H9 (cell line): ENCODE measurements around the gene LIN28B. TPM values are rescaled to one million over a fixed set of nuclear protein-coding genes. Genes with fewer than 3 reads are reported as not detected.

Source experiments
- DNase-seq: peaks from one replicate; pipeline ENCODE4 v3.0.0-alpha.2; 2017
- H2AFZ ChIP-seq: one replicate; pipeline ENCODE4 v1.6.1; 2013; ENCODE audit warnings: mild to moderate bottlenecking, low read length, control low read depth, moderate library complexity
- H2AK5ac ChIP-seq: 2 replicates; pipeline ENCODE4 v1.6.1; 2013; ENCODE audit warnings: low read length, control low read depth, mixed read lengths; ENCODE audit not compliant: insufficient read length
- H2BK120ac ChIP-seq: one replicate; pipeline ENCODE4 v1.6.1; 2013; ENCODE audit warnings: low read depth, mild to moderate bottlenecking, low read length, control low read depth, inconsistent platforms; ENCODE audit not compliant: poor library complexity, severe bottlenecking
- H2BK12ac ChIP-seq: 2 replicates; pipeline ENCODE4 v1.6.1; 2013; ENCODE audit warnings: low read length, control low read depth, mixed read lengths, low read depth; ENCODE audit not compliant: insufficient read length
- H2BK15ac ChIP-seq: 2 replicates; pipeline ENCODE4 v1.6.1; 2013; ENCODE audit warnings: low read depth, low read length, control low read depth
- H2BK20ac ChIP-seq: one replicate; pipeline ENCODE4 v1.6.1; 2013; ENCODE audit warnings: low read depth, mild to moderate bottlenecking, low read length, control low read depth, inconsistent platforms; ENCODE audit not compliant: poor library complexity, severe bottlenecking
- H2BK5ac ChIP-seq: 2 replicates; pipeline ENCODE4 v1.6.1; 2013; ENCODE audit warnings: low read length, control low read depth, mixed read lengths; ENCODE audit not compliant: insufficient read length
- H3K14ac ChIP-seq: 2 replicates; pipeline ENCODE4 v1.6.1; 2013; ENCODE audit warnings: low read length, control low read depth; ENCODE audit not compliant: insufficient read depth
- H3K18ac ChIP-seq: 2 replicates; pipeline ENCODE4 v1.6.1; 2013; ENCODE audit warnings: low read depth, mild to moderate bottlenecking, mixed read lengths, low read length, control low read depth; ENCODE audit not compliant: insufficient read length
- H3K23ac ChIP-seq: 2 replicates; pipeline ENCODE4 v1.6.1; 2013; ENCODE audit warnings: low read length, control low read depth, mixed read lengths, low read depth; ENCODE audit not compliant: insufficient read length
- H3K23me2 ChIP-seq: 2 replicates; pipeline ENCODE4 v1.6.1; 2013; ENCODE audit warnings: low read depth, mild to moderate bottlenecking, mixed read lengths, low read length, control low read depth; ENCODE audit not compliant: insufficient read length, poor library complexity, severe bottlenecking
- H3K27ac ChIP-seq: 2 replicates; pipeline ENCODE4 v1.5.1; 2013; ENCODE audit warnings: low read length, control low read depth, mixed read lengths, low read depth; ENCODE audit not compliant: insufficient read length
- H3K27me3 ChIP-seq: 2 replicates; pipeline ENCODE4 v1.6.1; 2013; ENCODE audit warnings: low read length, control low read depth, inconsistent platforms; ENCODE audit not compliant: insufficient read depth
- H3K4ac ChIP-seq: 2 replicates; pipeline ENCODE4 v1.6.1; 2013; ENCODE audit warnings: low read depth, mild to moderate bottlenecking, control low read depth, inconsistent platforms, low read length, moderate library complexity
- H3K4me1 ChIP-seq: 2 replicates; pipeline ENCODE4 v1.6.1; 2013; ENCODE audit warnings: low read length, control low read depth, inconsistent platforms; ENCODE audit not compliant: insufficient read depth
- H3K4me2 ChIP-seq: 2 replicates; pipeline ENCODE4 v1.6.1; 2013; ENCODE audit warnings: low read length, control low read depth, mixed read lengths; ENCODE audit not compliant: insufficient read length, insufficient read depth
- H3K56ac ChIP-seq: 2 replicates; pipeline ENCODE4 v1.6.1; 2013; ENCODE audit warnings: low read depth, mild to moderate bottlenecking, mixed read lengths, low read length, control low read depth; ENCODE audit not compliant: insufficient read length
- H3K79me1 ChIP-seq: 2 replicates; pipeline ENCODE4 v1.6.1; 2013; ENCODE audit warnings: low read depth, mild to moderate bottlenecking, moderate library complexity, low read length, control low read depth, inconsistent platforms; ENCODE audit not compliant: insufficient read depth, poor library complexity, severe bottlenecking
- H3K79me2 ChIP-seq: 2 replicates; pipeline ENCODE4 v1.6.1; 2013; ENCODE audit warnings: low read length, control low read depth, inconsistent platforms; ENCODE audit not compliant: insufficient read depth
- H3K9ac ChIP-seq: 2 replicates; pipeline ENCODE4 v1.6.1; 2013; ENCODE audit warnings: low read length, control low read depth, mixed read lengths; ENCODE audit not compliant: insufficient read length; ENCODE audit errors: extremely low read depth
- H3K9me3 ChIP-seq: one replicate; pipeline ENCODE4 v1.6.1; 2013; ENCODE audit warnings: low read depth, low read length, inconsistent platforms; ENCODE audit not compliant: control insufficient read depth
- H3T11ph ChIP-seq: one replicate; pipeline ENCODE4 v1.6.1; 2013; ENCODE audit warnings: mild to moderate bottlenecking, low read length, control low read depth, inconsistent platforms
- H4K20me1 ChIP-seq: one replicate; pipeline ENCODE4 v1.6.1; 2013; ENCODE audit not compliant: control insufficient read depth, insufficient read length, insufficient read depth
- H4K5ac ChIP-seq: 2 replicates; pipeline ENCODE4 v1.6.1; 2013; ENCODE audit warnings: low read depth, mild to moderate bottlenecking, mixed read lengths, low read length, control low read depth; ENCODE audit not compliant: insufficient read length
- H4K8ac ChIP-seq: replicated peaks from 2 replicates; pipeline ENCODE4 v1.6.1; 2013; ENCODE audit warnings: low read length, control low read depth, mixed read lengths, low read depth; ENCODE audit not compliant: insufficient read length
- H4K91ac ChIP-seq: 2 replicates; pipeline ENCODE4 v1.6.1; 2013; ENCODE audit warnings: low read depth, mild to moderate bottlenecking, moderate library complexity, mixed read lengths, low read length, control low read depth; ENCODE audit not compliant: insufficient read length
- H3K27ac Mint-ChIP-seq, 3 experiments: 2 replicates in 2 of 3; 3 replicates in 1 of 3; pipeline ENCODE4 v1.8.0; 2020 to 2021; ENCODE audit warnings: mixed read lengths in 3 of 3, mild to moderate bottlenecking in 1 of 3, moderate library complexity in 1 of 3
- H3K27me3 Mint-ChIP-seq: 2 replicates; pipeline ENCODE4 v1.8.0; 2021; ENCODE audit warnings: low read depth, mild to moderate bottlenecking, moderate library complexity, mixed read lengths
- H3K36me3 Mint-ChIP-seq, 3 experiments: 2 replicates in 2 of 3; 3 replicates in 1 of 3; pipeline ENCODE4 v1.8.0; 2020 to 2021; ENCODE audit warnings: low read depth in 3 of 3, mixed read lengths in 3 of 3; ENCODE audit not compliant: insufficient read depth in 1 of 3
- H3K4me1 Mint-ChIP-seq, 2 experiments: 2 replicates each; pipeline ENCODE4 v1.8.0; 2020; ENCODE audit warnings: mixed read lengths in 2 of 2
- H3K4me3 Mint-ChIP-seq, 2 experiments: 2 replicates in 1 of 2; 3 replicates in 1 of 2; pipeline ENCODE4 v1.8.0; 2020 to 2021; ENCODE audit warnings: mild to moderate bottlenecking in 2 of 2, mixed read lengths in 2 of 2, moderate library complexity in 1 of 2
- H3K9me3 Mint-ChIP-seq, 2 experiments: 2 replicates in 1 of 2; 3 replicates in 1 of 2; pipeline ENCODE4 v1.8.0; 2020; ENCODE audit warnings: mild to moderate bottlenecking in 2 of 2, mixed read lengths in 2 of 2, moderate library complexity in 1 of 2
- CTCF ChIP-seq: fragments of 200-600 bp; sonication (generic); conservative IDR thresholded peaks from 3 replicates; pipeline ENCODE4 v1.8.0; 2021; ENCODE audit warnings: antibody characterized with exemption, mild to moderate bottlenecking
- WGBS: extraction: QIAGEN DNeasy Blood & Tissue Kit; methylation state at CpG from one replicate; pipeline ENCODE4 v1.1.7; 2013; ENCODE audit warnings: missing lambda C conversion rate, low lambda C conversion rate, mixed read lengths; ENCODE audit not compliant: insufficient read length; ENCODE audit errors: extremely low coverage; 5-methylcytosine and 5-hydroxymethylcytosine counted together
- total RNA-seq: library from RNA; stranded (reverse); gene quantifications from 2 replicates; pipeline ENCODE4 v1.2.1, GENCODE V29; 2021

Gene LIN28B
- total RNA-seq, 1 experiment from 2014 or later: 110 TPM

GRCh38 chr6:105015482-105015881 is 58.6 kb downstream of the LIN28B start:
- Histone ChIP-seq H3K56ac (no peak overlapping the region), H3K9me3 (no peaks in the 10 kb centered on the region), H2BK5ac (no peak overlapping the region), H3K4me2 (no peak overlapping the region), H2AK5ac (no peak overlapping the region), H3K23me2 (no peaks in the 10 kb centered on the region), H3K14ac (no peak overlapping the region), H4K8ac (no peak overlapping the region), H3K23ac (no peak overlapping the region), H3K4me1 (no peaks in the 10 kb centered on the region), H3K27ac (no peak overlapping the region), H2BK15ac (no peak overlapping the region), H3T11ph (no peak overlapping the region), H3K9ac (no peak overlapping the region), H3K79me2 (peaks cover 9% of the 10 kb centered on the region; the same call in 1 of the 2 replicates), H2BK12ac (no peak overlapping the region), H4K5ac (no peak overlapping the region), H2BK20ac (no peak overlapping the region), H3K4ac (no peak overlapping the region), H3K27me3 (no peaks in the 10 kb centered on the region), H4K91ac (no peak overlapping the region), H2AFZ (no peak overlapping the region), H2BK120ac (no peak overlapping the region), H3K18ac (no peak overlapping the region), H4K20me1 (no peaks in the 10 kb centered on the region), H3K79me1 (peaks cover 3% of the 10 kb centered on the region)
- no peak for DNase-seq
- peaks cover 0 to 11% (median 2%) of the 10 kb centered on the region in 3 experiments; a peak in 4 of 7 replicates for H3K36me3 Mint-ChIP-seq
- no peaks in the 10 kb centered on the region for H3K27me3 Mint-ChIP-seq
- H3K4me1 Mint-ChIP-seq: peaks cover 24 to 32% of the 10 kb centered on the region in 2 experiments
- no CpG with 5 or more reads among the region's 2 CpGs for WGBS
- peak overlapping the region in 2 of 3 experiments; percentile 74 to 85; a peak in 3 of 7 replicates for H3K27ac Mint-ChIP-seq
- H3K9me3 Mint-ChIP-seq: no peaks in the 10 kb centered on the region
- TF ChIP-seq CTCF: no peak
- H3K4me3 Mint-ChIP-seq: no peak overlapping the region
